GM12891 (cell line): Measurements from ENCODE around the gene RBBP4. TPM values are rescaled to one million over a fixed set of nuclear protein-coding genes. Genes with fewer than 3 reads are reported as not detected.

Source experiments
- DNase-seq: peaks from one replicate; pipeline ENCODE4 v3.0.0; 2011; ENCODE audit warnings: low spot score; ENCODE audit not compliant: insufficient read length
- FAIRE-seq: peaks from 2 replicates; lab custom pipeline; 2011; peaks lifted over from hg19 to GRCh38; lab: Jason Lieb, UNC
- PAX5 ChIP-seq: IDR thresholded peaks from 2 replicates; pipeline ENCODE4 v1.6.1; 2011; ENCODE audit warnings: low read length, moderate library complexity, mild to moderate bottlenecking; ENCODE audit not compliant: insufficient read depth, severe bottlenecking
- POLR2A ChIP-seq: IDR thresholded peaks from 2 replicates; pipeline ENCODE4 v1.6.1; 2011; ENCODE audit warnings: low read depth, low read length, control low read depth
- POLR2AphosphoS5 ChIP-seq: IDR thresholded peaks from 2 replicates; pipeline ENCODE4 v1.6.1; 2011; ENCODE audit warnings: low read depth, low read length, control low read depth
- POU2F2 ChIP-seq: IDR thresholded peaks from 2 replicates; pipeline ENCODE4 v1.6.1; 2011; ENCODE audit warnings: low read depth, mild to moderate bottlenecking, control low read depth, low read length, moderate library complexity
- SPI1 ChIP-seq: IDR thresholded peaks from 2 replicates; pipeline ENCODE4 v1.6.1; 2011; ENCODE audit warnings: low read depth, low read length, control low read depth
- TAF1 ChIP-seq: IDR thresholded peaks from 2 replicates; pipeline ENCODE4 v1.6.1; 2011; ENCODE audit warnings: low read depth, low read length, control low read depth
- polyA plus RNA-seq: library from polyadenylated mRNA; unstranded; fragments of >200 nt; gene quantifications from one replicate; pipeline ENCODE4 v1.2.1, GENCODE V29; 2012; ENCODE audit warnings: low read depth, missing spikeins, inconsistent platforms; ENCODE audit not compliant: missing spikeins

Gene RBBP4
- 202 TPM for polyA plus RNA-seq

- FAIRE-seq: peak; percentile 96
- TF ChIP-seq TAF1 (no peak), SPI1 (no peak), POLR2A (peak; percentile 74), POU2F2 (no peak; the same call in 1 of the 2 replicates), POLR2AphosphoS5 (peak; percentile 79), PAX5 (no peak)
- DNase-seq: peak; percentile 90
Observed at GRCh38 chr1:32650752-32651460, at the start of gene RBBP4. Gene RBBP4, plus strand, starts transcription at chr1:32651208. Its CDS starts 99 bp downstream, at chr1:32651307.

GRCh38 chr1:32605711-32606424, 45.1 kb upstream of the RBBP4 start:
- FAIRE-seq (no peak), DNase-seq (no peak)
- no peak for TF ChIP-seq POU2F2

- TF ChIP-seq TAF1 (no peak), SPI1 (peak; percentile 43; the same call in 1 of the 2 replicates), POLR2A (no peak)
- no peak for FAIRE-seq
- no peak for DNase-seq
Observed at GRCh38 chr1:32606565-32607371, 44.2 kb upstream of the RBBP4 start.

GRCh38 chr1:32609180-32609579, 41.8 kb upstream of the RBBP4 start:
- FAIRE-seq (no peak), DNase-seq (no peak)

GRCh38 chr1:32611859-32612188, 39.2 kb upstream of the RBBP4 start:
- DNase-seq (no peak), FAIRE-seq (no peak)
- TF ChIP-seq SPI1 (no peak), PAX5 (no peak), POLR2A (no peak), POLR2AphosphoS5 (no peak), TAF1 (no peak)

More at GRCh38 chr1:32609180-32609579, 41.8 kb upstream of the RBBP4 start:
- TF ChIP-seq POU2F2: no peak
- TF ChIP-seq POLR2AphosphoS5: no peak
- TF ChIP-seq PAX5: no peak
- TF ChIP-seq TAF1: no peak
- no peak for TF ChIP-seq POLR2A
- no peak for TF ChIP-seq SPI1

- TF ChIP-seq POU2F2: no peak
- TF ChIP-seq PAX5: no peak
- TF ChIP-seq TAF1: no peak
- TF ChIP-seq SPI1: no peak
- no peak for TF ChIP-seq POLR2AphosphoS5
- TF ChIP-seq POLR2A: 0 out of 2 replicates have a peak, but pooled peaks have one; percentile 41
- DNase-seq (peak; percentile 60), FAIRE-seq (peak; percentile 73)
Observed at GRCh38 chr1:32612189-32612881, 38.7 kb upstream of the RBBP4 start.

- no peak for TF ChIP-seq POLR2A
- no peak for TF ChIP-seq TAF1
- no peak for TF ChIP-seq PAX5
- no peak for TF ChIP-seq SPI1
- TF ChIP-seq POLR2AphosphoS5: no peak
- TF ChIP-seq POU2F2: no peak
- no peak for FAIRE-seq
- no peak for DNase-seq
Observed at GRCh38 chr1:32613472-32613871, 37.5 kb upstream of the RBBP4 start.

- DNase-seq (no peak), FAIRE-seq (no peak)
- TF ChIP-seq POLR2A (no peak), TAF1 (no peak), POU2F2 (no peak), POLR2AphosphoS5 (no peak), SPI1 (no peak), PAX5 (no peak)
Observed at GRCh38 chr1:32618673-32619221, 32.3 kb upstream of the RBBP4 start.
